Activated CD4-positive, CD25-positive, alpha-beta regulatory T cell (primary cell): Measurements from ENCODE around the gene AGAP2.

Experiments
- DNase-seq, 4 experiments: peaks; one replicate each; lab custom pipeline; 2025; lab: John Stamatoyannopoulos, UW

Gene AGAP2

DNA sequence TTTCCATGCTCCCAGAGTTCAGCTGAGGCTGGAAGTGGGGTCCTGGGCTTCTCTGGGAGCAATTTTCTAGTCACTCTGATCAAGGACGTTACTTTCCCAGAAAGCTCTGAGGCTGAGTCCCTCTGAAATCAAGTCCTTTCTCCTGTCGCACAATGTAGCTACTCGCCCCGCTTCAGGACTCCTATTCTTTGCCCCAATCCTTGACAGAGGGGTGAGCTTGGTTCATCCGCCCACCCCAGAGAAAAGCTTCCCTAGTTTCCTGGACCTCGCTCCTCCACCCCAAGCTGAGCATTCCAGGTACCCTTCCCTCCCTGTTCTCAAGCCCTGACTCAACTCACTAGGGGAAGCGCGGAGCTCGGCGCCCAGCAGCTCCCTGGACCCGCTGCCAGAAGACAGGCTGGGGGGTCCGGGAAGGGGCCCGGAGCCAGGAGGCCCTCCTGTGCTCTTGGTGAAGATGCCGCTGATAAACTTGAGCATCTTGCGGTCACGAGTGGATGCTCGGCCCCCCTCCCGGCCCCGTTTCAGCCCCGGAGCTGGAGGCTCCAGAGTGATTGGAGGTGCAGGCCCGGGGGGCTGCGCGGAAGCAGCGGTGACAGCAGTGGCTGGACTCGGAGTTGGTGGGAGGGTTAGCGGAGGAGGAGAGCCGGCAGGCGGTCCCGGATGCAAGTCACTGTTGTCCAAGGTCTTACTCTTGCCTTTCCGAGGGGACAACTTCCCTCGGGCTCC is 1.6 kb downstream of the AGAP2 start:
- no peak for DNase-seq

DNA sequence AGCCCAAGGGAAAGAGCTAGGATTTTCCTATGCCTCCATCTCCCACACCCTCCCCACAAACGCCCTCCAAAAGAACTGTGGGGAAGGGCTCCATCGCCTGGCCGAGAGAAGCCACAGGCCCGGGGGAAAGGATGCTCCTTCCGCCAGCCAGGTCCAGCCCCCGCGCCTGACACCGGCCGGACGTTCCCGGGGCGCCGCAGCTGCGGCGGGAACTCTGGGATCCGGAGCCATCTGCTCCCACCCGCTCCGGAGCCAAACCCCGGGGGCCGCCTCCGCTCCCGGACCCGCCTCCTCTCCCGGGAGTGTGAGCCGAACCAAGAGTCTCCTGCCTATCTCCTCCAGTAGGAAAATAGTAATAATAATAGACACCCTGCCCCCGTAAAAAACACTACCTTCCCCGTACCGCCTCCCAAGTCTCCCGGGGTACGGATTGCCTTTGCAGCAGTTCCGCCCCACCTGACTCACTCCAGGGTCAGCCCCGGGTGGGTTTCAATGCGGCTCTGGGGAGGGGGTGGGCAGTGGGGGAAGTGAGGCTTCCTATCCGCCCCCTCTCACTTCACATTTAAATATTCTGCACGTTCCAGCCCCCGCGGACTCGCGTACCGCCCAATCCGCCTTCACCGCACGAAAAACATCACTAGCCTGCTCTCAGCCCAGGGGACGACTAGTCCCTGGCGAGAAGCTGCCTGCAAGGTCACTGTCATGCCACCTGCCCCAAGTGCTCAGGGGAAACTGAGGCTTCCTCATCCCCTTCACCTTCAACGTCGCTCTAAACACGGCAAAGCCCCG is 2.4 kb downstream of the AGAP2 start:
- no peak for DNase-seq

DNA sequence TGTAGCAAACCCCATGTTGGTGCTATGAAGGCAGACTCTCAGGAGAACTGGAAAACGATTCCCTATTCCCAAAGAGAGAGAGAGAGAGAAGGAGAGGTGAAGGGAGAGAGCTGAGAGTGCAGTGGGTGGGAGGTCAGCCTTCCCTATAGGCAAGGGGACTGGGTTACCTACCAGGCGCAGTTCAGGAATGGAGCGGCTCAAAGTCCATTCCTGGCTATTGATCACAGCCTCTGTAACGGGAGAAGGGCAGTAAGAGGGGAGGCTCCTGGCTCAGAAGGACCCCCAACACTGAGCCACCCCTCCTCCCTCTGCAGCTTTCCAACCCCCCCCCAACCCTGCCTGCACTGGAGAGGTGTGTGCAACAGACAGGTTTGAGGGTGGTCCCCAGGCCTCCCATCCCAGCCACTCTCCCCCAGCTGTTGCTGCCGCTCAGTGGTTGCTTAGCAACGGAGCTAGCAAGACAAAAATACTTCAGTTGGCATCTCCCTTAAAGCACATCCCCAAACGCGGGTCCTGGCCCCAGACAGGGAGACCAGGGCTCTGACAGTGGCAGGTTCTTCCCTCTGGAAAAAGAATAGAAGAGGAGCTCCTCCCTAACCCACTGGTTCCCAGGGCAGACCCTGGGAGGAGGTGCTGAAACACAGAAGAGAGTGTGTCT is 3.2 kb downstream of the AGAP2 start:
- DNase-seq: no peak

DNA sequence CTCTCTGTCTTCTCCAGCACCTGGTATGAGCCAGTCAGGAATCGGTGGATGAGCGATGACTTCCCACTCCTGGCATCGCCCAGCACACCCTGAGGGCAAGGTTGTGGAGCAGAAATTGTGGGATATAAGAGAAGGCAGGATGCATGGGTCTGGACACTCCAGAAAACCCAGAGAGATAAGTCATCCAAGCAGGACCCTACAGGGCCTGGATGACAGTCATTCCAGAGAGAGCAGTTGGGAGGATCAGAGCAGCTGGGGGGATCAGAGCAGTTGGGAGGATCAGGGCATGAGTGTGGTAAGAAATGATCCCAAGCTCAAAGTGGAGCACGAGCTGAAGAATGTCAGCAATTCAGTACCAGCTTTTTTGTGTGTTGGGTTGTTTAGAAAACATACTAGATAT is 4.0 kb downstream of the AGAP2 start:
- DNase-seq: no peak

DNA sequence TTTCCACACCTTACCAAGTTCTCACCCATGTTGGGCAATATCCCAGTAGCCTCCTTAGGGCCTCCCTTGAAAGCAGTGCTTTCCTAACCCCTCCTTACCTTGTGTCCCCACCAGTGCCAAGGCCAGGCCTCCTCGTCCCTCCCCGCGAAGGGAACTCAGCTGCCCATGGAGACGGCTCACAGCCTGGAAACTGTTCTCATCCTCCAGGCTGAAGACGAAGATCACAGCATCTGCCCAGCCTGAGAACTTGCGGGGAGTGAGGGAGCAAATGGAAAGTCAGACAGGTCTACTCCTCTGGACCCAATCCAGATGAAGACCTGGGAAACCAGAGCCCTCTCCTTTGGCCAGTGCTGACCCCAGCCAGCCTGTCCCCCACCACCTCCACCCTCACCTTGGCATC is 4.6 kb downstream of the AGAP2 start:
- DNase-seq: no peak

DNA sequence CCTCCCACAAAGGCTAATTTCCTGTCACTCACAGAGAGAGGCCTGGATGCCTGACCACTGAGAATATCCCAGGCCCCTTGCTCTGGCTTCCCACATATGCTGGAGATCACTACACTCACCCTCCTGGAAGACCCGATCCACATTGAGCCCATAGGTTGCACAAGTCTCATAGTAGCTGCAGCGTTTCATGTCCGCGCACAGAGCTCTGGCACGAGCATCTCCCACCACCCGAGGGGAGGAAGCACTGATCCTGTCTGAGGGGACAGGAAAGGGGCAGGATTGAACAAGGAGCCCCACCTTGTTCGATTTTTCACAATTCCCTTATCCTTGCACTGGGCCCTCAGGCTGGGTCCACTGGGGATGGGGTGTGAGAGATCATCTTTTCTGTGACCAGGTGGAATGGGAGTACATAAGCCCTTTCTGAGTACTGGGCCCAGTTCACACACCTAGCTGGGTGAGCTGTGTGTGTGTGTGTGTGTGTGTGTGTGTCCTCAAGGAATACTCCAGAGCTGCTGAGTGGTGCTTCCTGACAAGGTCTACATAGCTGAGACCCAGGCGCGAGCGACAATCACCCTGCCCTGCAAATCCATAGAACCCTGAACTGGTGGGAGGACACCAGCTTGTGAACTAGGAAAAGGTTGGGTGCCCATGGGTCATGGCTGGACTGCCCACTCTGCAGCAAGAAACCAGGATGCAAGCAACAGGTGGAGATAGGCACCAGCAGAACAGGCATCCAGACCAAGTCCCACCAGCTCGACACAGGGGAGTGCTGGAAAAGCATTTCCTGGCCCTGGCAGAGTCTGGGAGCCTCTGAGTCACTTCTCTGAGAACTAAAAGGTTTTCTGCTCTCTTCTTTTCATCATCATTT is 5.6 kb downstream of the AGAP2 start:
- DNase-seq: no peak

DNA sequence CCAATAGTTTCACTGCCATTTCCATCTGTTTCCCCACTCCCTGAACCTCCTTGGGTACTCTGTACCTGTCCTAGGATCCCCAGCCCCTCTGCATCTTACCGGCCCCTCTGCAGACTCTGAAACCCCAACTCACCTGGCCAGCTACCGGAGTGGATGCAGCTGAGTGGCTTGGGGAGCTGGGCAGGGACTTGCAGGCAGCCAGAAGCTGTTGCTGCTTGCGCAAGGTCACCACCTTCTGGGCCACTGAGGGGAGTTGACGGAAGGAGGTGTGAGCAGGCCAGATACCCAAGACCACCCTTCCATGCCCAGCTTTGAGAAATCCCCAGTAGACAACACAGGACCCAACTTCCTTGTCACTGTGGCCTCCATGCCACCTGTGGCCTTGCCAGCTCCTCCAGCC is 6.3 kb downstream of the AGAP2 start:
- DNase-seq: no peak

DNA sequence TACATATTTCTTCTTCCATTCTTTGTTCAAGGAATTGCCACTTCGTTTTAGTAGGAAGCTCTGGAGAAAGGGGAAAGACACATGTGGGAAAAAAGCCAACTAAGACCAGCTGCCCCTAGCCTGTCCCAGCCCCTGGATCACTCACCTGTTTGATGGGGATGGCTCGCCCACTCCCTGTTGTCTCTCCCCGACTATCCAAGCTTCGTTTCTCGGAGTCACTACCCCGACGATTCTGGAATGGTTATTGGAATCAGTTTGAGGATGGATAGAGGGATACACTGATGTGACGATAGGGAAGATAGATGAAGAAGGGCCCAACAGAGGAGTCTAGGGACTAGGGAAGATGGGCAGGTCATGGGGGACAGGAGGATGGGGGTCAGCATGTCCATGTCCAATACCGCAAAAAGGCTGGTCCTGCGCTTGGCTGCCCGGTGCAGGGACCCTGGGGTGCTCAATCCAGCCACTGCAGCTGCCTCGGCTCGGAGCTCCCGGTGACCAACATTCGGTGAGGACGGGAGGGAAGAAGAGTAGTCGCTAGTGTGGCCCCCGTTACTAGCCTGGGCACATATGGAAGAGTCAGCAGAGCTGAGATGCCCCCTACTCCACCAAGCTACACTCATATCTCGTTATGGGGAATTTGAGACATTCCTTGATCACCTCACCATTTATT is 7.0 kb downstream of the AGAP2 start:
- DNase-seq: no peak

DNA sequence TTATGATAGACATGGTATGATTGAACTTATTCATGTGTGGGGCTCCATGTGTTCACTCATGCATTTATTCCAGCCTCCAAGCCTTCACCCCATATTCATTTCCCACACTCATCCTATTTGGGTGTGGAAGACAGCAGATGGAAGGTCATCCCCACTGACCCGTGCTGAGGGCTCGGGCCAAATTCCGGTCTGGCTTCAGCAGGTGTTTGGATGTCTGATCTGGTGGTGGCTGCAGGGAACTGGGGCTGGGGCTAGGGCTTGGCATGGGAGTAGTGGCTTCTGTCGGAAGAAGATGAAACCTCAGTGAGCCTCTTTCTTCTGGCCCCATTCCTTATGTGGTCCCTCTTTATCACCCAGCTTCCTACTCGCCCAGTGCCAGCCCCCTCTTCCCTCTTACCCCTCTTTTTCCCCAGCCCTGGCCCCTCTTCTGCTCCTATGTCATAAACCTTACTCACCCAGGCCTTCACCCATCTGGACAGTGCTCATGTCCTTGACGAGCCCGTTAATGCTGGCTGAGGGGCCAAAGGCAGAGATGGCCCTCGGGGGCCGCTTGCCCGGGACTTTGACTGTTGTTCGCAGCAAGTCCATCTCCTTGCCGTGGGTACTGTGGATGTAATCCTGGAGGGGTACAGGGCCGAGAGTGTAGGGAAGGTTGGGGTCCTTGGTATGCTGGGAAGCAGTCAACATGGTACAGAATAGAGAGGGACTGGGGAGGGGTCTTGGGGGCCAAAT is 8.0 kb downstream of the AGAP2 start:
- DNase-seq: no peak

DNA sequence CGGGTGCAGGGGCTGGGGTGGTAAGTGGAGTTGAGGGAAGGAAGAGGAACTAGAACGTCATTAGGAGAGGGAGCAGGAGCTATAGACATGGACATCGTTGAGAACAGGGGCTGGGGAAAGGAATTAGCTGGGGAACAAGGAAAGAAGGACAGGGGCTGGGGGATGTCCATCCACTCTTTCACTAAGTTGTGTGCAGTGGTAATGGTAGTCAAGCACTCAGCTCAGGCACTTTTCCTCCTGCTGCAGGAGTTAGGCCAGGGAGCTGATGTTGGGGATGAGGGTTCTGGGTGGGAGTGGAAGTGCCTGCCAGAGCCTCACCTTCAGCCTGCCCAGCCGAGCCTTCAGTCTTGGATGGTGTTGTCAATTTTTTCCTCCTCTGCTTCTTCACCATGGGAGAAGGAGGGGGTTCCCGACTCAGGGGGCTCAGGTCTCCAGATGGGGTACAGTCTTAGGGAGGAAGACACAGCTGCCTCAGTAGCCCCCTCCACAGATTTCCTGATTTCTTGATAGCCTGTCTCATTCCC is 9.2 kb downstream of the AGAP2 start:
- no peak for DNase-seq

DNA sequence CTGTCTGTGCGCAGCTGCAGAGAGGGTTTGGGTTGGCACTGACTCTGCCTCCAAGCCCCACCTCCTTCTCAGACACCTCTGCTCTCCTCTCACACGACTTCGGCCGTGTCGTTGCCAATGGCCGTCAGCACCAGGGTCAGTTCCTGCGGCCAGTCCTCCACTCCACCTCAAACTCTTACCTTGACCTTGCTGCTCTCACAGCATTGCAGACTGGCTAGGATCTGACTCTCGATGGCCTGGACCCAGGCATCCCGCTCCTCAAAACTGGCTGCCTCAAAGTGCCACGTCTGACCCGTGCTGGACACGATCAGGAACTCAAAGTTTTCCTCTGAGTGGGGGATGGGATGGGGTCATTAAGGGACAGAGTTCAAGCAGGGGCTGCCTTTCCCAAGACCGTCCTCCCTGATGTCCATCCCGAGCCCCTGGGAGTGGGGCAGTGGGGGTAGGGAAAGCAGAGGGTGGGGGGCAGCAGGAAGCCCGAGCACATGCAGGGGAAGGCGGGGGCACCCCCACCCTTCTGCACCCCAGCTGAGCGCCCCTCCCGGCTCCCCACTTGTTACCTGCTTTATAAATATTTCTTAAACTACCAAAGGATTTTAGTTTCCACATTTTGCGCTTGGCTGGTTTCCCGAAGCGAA is 10.7 kb downstream of the AGAP2 start:
- no peak for DNase-seq

DNA sequence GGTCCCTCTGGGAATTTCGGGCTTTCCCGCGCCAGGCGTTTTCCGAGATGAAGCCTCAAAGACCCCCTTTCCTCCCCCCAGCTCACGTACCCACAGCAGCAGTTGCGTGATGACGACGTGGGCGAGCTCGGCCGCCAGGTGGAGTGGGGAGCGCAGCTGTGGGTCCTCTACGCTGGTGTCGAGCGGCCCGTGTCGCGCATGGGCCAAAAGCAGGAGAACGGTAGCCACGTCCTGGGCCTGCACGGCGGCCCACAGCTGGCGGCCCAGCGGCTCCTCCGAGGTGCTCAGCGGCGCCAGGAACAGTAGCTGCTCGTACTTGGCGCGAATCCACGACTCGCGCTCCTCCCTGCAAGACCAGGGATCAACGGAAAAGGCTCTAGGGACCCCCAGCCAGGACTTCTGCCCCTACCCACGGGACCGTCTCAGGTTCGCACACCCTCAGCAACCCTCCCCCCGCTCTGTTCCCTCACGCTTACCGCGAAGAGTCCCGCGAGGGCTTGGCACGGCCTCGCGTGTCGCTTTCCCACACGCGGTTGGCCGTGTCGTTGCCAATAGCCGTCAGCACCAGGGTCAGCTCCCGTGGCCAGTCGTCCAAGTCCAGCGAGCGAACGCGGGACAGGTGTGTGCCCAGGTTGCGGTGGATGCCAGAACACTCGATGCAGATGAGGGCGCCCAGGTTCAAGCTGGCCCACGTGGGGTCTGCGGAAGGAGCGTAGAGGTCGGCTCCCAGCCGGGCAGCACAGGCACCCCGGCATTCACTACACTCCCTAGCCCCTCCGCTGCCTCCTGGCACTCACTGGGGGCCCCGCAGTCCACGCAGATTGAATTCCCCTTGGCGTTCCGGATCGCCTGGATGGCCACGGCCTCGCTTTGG is 11.4 kb downstream of the AGAP2 start:
- no peak for DNase-seq

DNA sequence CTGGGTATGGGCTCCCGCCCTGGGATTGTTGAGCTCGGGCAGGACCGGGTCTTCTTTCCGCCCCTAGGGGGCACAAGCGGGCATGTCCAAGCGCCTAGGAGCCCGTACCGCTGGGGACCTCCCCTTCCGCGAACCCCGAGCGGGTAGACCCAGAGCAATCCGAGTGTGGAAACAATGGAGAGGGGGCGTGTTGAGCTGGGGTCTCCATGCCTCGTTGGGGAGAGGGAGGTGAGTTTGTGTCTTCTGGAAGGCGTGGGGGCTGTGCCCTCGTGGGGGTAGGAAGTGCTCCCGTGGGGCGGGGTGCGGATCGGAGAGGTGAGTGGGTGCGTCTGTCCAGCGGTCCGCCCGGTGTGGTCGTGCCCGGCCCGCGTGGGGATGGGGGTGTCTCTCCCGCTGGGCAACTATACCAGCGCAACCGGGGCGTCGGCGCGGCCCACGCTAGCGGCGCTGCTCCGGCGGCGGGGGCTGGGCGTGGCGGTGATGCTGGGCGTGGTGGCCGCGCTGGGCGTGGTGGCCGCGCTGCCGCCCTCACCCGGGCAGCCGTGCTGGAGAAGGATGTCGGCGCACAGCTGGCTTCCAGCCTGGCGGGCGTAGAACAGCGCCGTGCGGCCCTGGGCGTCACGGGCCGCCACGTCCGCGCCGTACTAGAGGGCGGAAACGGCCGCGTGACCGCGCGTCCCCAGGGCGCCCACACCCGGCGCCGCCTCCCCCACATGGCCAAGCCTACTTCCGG is 12.2 kb downstream of the AGAP2 start:
- no peak for DNase-seq

DNA sequence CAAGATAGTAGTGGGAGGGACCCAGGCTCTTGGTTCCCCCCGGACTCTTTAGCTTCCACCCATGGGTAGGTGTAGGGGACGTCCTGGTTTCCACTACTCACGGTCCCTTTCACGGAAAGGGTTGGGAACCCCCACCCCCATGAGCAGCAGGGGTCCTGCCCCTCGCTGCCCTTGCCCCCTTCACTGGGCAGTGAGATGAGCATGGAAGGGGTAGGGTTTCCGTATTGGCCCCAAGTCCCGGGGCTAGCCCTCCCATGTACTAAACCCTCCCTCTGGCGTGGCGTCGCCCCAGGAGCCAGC is 12.7 kb downstream of the AGAP2 start:
- DNase-seq: no peak

DNA sequence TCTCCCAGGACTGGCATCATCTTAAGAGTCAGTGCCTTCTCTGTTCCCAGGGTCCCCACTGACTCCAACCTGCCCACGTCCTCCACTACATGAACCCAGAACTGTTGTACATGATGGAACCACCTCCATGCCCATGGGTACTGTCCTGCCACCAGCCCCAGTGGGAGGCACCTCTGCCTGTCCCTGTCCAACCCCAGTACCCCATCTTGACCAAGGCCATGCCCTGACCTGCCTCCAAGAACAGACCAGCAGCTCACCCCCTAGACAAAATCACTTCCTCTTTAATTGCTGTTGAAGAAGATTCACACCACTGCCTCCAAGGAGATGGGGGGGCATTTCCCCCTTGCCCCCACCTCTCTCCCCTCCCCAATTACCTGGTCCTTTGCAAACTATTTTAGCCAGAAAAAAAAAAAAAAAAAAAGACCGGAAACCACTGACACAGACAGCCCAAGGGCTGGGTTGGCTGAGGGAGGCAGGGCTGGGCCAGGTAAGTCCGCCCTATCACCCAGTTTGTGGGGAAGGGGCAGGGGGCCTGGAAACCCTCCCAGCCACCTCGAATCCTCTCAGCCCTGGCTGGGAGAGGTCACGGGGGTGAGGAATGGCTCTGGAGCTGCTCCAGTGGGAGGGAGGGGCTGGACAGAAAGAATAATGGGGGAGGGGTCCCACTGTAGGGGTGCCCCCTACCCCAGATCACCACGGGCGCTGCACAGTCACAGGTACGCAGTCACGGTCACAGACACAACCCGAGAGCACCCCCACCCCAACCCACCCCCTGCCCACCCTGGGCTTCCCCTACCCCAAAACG is 13.4 kb downstream of the AGAP2 start:
- no peak for DNase-seq

DNA sequence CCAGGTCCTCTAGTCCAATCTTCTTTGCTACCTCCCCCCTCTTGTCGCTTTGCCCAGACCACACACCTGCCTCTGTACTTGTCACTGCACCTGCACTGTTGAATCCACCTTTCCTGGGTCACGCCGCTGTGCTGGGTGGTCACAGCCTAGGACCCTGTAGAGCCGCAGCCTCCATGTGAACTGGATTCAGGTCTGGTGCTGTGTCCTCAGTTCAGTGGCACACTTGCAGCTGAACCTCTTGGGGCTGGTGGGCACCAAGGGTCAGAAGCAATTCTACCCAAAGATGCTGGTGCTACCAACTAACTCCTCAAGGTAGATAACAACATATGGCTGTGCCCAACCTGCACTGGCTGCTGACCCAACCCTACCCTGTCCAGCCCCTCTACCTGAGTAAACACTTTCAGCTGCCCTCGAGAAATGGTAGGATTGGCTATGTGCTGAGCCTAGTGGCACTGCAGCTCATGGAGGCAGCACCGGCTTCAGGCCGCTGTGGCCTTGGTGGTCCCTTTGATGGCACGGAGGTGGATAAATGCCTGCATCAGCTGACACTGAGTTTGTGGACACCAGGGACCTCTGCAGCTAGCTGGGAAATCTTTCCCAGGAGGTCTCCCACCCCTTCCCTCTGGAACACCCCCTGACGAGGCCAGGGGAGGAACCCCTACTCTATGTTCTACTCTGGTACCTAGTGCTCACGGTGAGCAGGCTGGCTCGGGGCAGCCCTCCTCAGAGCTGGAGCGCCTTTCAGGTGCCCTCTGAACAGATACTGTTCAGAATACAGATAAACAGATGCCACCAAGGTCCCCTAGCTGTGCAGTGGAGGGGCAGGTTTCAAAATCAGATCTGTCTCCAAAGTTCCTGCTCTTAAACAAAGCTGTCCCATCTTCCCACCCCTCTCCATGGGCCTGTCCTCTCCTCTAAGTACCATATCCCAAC is 14.3 kb downstream of the AGAP2 start:
- no peak for DNase-seq

DNA sequence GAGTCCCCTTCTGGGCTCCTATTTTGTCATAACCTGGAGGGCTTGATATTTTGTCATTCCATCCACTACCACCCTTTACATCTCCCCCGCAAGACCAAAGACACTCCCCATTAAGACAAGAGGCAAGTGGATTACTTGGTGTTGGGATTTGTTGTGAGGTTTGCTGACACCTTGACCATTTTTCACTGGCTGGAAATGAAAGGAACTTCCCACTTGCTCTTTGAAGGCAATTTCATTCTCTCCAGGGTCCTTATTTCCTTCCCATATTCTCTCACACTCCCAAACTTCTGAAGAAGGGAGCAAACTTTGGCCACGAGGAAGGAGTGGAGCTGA is 14.9 kb downstream of the AGAP2 start:
- no peak for DNase-seq
